Smooth muscle cell (in vitro differentiated cells): ENCODE results near the gene SOS2. TPM values are rescaled to one million over a fixed set of nuclear protein-coding genes. Genes with fewer than 3 reads are reported as not detected.

Source experiments
- DNase-seq: peaks from one replicate; lab custom pipeline; 2025; ENCODE audit not compliant: unreplicated experiment; lab: John Stamatoyannopoulos, UW
- H2AFZ ChIP-seq: fragments of 200-600 bp; sonication (generic); 2 replicates; pipeline ENCODE4 v1.6.0; 2016; ENCODE audit warnings: antibody characterized with exemption, low read depth, mild to moderate bottlenecking
- H3F3A ChIP-seq: fragments of 200-600 bp; sonication (generic); 2 replicates; pipeline ENCODE4 v1.6.0; 2017; ENCODE audit warnings: antibody characterized with exemption, low read depth
- H3K27ac ChIP-seq: fragments of 200-600 bp; sonication (generic); 2 replicates; pipeline ENCODE4 v1.5.1; 2016; ENCODE audit warnings: low read depth, mild to moderate bottlenecking
- H3K27me3 ChIP-seq: fragments of 200-600 bp; sonication (generic); 2 replicates; pipeline ENCODE4 v1.6.1; 2016; ENCODE audit warnings: low read depth, mild to moderate bottlenecking
- H3K36me3 ChIP-seq: fragments of 200-600 bp; sonication (generic); 2 replicates; pipeline ENCODE4 v1.5.1; 2016; ENCODE audit warnings: low read depth
- H3K4me1 ChIP-seq: fragments of 200-600 bp; sonication (generic); 2 replicates; pipeline ENCODE4 v1.5.1; 2016; ENCODE audit warnings: low read depth
- H3K4me2 ChIP-seq: fragments of 200-600 bp; sonication (generic); 2 replicates; pipeline ENCODE4 v1.6.0; 2016; ENCODE audit warnings: mild to moderate bottlenecking
- H3K4me3 ChIP-seq: fragments of 200-600 bp; sonication (generic); 2 replicates; pipeline ENCODE4 v1.5.1; 2016; ENCODE audit warnings: mild to moderate bottlenecking
- H3K79me2 ChIP-seq: fragments of 200-600 bp; sonication (generic); 2 replicates; pipeline ENCODE4 v1.6.0; 2016; ENCODE audit warnings: low read depth, mild to moderate bottlenecking
- H3K9ac ChIP-seq: fragments of 200-600 bp; sonication (generic); 2 replicates; pipeline ENCODE4 v1.6.0; 2016; ENCODE audit warnings: low read depth
- H3K9me3 ChIP-seq: fragments of 200-600 bp; sonication (generic); replicated peaks from 2 replicates; pipeline ENCODE4 v1.5.1; 2016; ENCODE audit warnings: low read depth
- H4K20me1 ChIP-seq: fragments of 200-600 bp; sonication (generic); 2 replicates; pipeline ENCODE4 v1.6.0; 2016; ENCODE audit warnings: low read depth
- WGBS: methylation state at CpG from one replicate; pipeline ENCODE4 v1.1.7; 2016; ENCODE audit warnings: low lambda C conversion rate; 5-methylcytosine and 5-hydroxymethylcytosine counted together
- polyA plus RNA-seq: library from polyadenylated mRNA; unstranded; fragments of >200 nt; fragmentation: Nextera tagmentation; extraction: Ambion mirVana; gene quantifications from 2 replicates; pipeline ENCODE4 v1.2.1, GENCODE V29; 2016
- small RNA-seq: library from RNA; depleted of rRNA; stranded (forward); fragments of <200 nt; gene quantifications from one replicate; pipeline ENCODE3, GENCODE V24; 2014
- total RNA-seq: library from RNA; depleted of rRNA; stranded (reverse); fragments of >200 nt; gene quantifications from 2 replicates; pipeline ENCODE4 v1.2.3, GENCODE V29; 2014
- TF ChIP-seq, protein P1 (sequence below): fragments of 200-600 bp; sonication (generic); IDR thresholded peaks from 2 replicates; pipeline ENCODE4 v1.5.1; 2017; ENCODE audit warnings: borderline replicate concordance, mild to moderate bottlenecking, antibody characterized with exemption; ENCODE audit not compliant: insufficient read depth, poor library complexity, severe bottlenecking

SOS2 gene
- total and polyA plus RNA-seq, 2 experiments from 2014 or later = 16.0 to 37.5 TPM

DNA sequence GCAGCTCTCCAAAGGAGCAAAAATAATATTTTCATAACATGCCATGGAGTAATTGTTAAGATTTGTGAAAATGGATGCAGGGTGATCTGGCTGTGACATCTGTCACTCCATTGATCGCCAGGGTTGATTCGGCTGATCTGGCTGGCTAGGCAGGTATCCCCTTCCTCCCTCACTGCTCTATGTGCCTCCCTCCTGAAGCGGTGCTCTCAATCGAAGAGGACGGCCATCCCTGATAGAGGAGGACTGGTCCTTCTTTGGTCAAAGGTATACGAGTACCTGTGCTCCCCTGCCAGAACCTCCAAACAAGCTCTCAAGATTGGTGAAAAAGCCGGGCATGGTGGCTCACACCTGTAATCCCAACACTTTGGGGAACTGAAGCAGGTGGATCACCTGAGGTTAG lies 162.9 kb downstream of the SOS2 start:
- Histone ChIP-seq H3K9me3 (no peaks in the 10 kb centered on the region), H3K27ac (no peak overlapping the region)

DNA sequence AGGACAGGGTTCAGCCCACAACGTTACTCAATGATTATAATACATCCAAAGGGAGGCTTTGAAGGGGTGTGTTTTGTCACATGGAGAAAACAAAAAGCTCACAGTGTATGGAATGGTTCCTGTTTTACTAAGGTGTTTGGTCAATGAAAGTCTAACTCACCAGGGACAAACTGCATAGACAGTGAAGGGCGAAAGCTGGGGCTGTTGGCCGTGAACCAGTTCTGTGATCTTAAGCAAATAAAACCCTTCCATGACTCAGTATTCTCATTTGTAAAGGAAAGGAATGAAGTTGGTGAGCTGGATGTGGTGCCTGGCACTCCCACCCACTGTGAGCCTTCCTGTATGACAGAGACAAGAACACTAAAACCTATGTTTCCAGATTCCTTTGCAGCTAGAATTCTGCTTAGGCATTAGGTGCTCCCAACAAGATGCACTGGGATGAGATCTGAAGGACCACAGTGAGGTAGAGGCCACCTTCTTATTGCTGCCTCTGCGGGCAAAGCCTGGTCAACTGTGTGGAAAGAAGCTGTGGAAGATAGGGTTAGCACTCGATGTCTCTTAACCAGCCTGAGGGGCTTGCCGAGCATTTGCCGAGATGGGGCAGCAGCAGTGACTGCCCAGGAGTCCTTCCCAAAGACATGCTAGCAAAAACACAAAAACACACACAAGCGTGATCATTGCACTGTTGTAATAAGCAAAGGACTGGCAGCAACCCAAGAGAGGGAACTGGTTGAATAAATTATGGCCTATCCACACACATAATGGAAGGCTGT lies 163.5 kb downstream of the SOS2 start:
- no peaks in the 10 kb centered on the region for H4K20me1 ChIP-seq
- no peak overlapping the region for H2AFZ ChIP-seq
- peaks cover 2% of the 10 kb centered on the region for H3K4me1 ChIP-seq
- no peaks in the 10 kb centered on the region for H3K36me3 ChIP-seq
- TF ChIP-seq, protein P1, sequence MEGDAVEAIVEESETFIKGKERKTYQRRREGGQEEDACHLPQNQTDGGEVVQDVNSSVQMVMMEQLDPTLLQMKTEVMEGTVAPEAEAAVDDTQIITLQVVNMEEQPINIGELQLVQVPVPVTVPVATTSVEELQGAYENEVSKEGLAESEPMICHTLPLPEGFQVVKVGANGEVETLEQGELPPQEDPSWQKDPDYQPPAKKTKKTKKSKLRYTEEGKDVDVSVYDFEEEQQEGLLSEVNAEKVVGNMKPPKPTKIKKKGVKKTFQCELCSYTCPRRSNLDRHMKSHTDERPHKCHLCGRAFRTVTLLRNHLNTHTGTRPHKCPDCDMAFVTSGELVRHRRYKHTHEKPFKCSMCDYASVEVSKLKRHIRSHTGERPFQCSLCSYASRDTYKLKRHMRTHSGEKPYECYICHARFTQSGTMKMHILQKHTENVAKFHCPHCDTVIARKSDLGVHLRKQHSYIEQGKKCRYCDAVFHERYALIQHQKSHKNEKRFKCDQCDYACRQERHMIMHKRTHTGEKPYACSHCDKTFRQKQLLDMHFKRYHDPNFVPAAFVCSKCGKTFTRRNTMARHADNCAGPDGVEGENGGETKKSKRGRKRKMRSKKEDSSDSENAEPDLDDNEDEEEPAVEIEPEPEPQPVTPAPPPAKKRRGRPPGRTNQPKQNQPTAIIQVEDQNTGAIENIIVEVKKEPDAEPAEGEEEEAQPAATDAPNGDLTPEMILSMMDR = no peak
- no peak overlapping the region for H3K4me2 ChIP-seq
- H3F3A ChIP-seq = peaks cover 4% of the 10 kb centered on the region
- no peak overlapping the region for H3K4me3 ChIP-seq
- 82% methylated on average over 8 of the region's 8 CpGs for WGBS
- H3K9me3 ChIP-seq = no peaks in the 10 kb centered on the region
- H3K27ac ChIP-seq = no peak overlapping the region
- no peak overlapping the region for H3K9ac ChIP-seq
- no peak for DNase-seq
- H3K79me2 ChIP-seq = no peaks in the 10 kb centered on the region
- no peaks in the 10 kb centered on the region for H3K27me3 ChIP-seq

More for the DNA sequence above, 162.9 kb downstream of the SOS2 start:
- Histone ChIP-seq H3K9ac (no peak overlapping the region), H3F3A (peaks cover 4% of the 10 kb centered on the region), H3K36me3 (no peaks in the 10 kb centered on the region), H3K27me3 (no peaks in the 10 kb centered on the region), H3K4me2 (no peak overlapping the region), H4K20me1 (no peaks in the 10 kb centered on the region), H3K4me3 (no peak overlapping the region), H2AFZ (no peak overlapping the region), H3K79me2 (no peaks in the 10 kb centered on the region), H3K4me1 (no peaks in the 10 kb centered on the region)
- no peak for DNase-seq
- TF ChIP-seq, protein P1 = no peak
- 99% methylated on average over 7 of the region's 7 CpGs for WGBS

Small RNA genes lying within 50 kb of the gene (small RNA-seq; reads per million reads assigned to genes)
- gene RF00019 = not detected

Other genes starting within 250 kb of the SOS2 start
- gene VCPKMT, start 115.0 kb downstream of the SOS2 start, total RNA-seq = 13.0 and 22.6 TPM in 2 replicates
- gene VCPKMT, start 115.0 kb downstream of the SOS2 start, polyA plus RNA-seq = 15.6 and 17.0 TPM in 2 replicates
- gene L2HGDH, start 80.7 kb upstream of the SOS2 start, total RNA-seq = 3.5 and 4.2 TPM in 2 replicates
- gene L2HGDH, start 80.7 kb upstream of the SOS2 start, polyA plus RNA-seq = 3.0 and 4.6 TPM in 2 replicates
- 1.6 and 14.5 TPM in 2 replicates for gene DMAC2L, start 80.7 kb upstream of the SOS2 start, total RNA-seq
- 5.7 and 8.5 TPM in 2 replicates for gene DMAC2L, start 80.7 kb upstream of the SOS2 start, polyA plus RNA-seq
- gene CDKL1, start 165.3 kb upstream of the SOS2 start, total RNA-seq = 3.0 and 4.9 TPM in 2 replicates
- gene CDKL1, start 165.3 kb upstream of the SOS2 start, polyA plus RNA-seq = 1.6 and 1.7 TPM in 2 replicates